Panc1 (cell line): ENCODE results near the gene ATXN10. TPM values are rescaled to one million over a fixed set of nuclear protein-coding genes. Genes with fewer than 3 reads are reported as not detected.

Experiments used
- ATAC-seq: fragments of 200-7000 bp; cut with Tn5 transposase; 2 replicates; pipeline ENCODE4 v1.9.1; 2020; ENCODE audit warnings: mild to moderate bottlenecking, moderate library complexity
- BruUV-seq: library from RNA; stranded (reverse); fragments of 400-500 nt; replicated peaks from 2 replicates; lab custom pipeline; 2021; lab: Mats Ljungman, UMichigan
- CTCF ChIA-PET: fragments of 300-600 bp; sonication (Branson Sonifier 250); formaldehyde crosslinking; loops from one replicate; lab custom pipeline; 2022; ENCODE audit warnings: antibody characterized with exemption; lab: Charles Lee
- POLR2A ChIA-PET: fragments of 300-600 bp; sonication (Branson Sonifier 250); formaldehyde crosslinking; loops from one replicate; lab custom pipeline; 2022; ENCODE audit warnings: antibody characterized with exemption; lab: Charles Lee
- DNase-seq: peaks from one replicate; pipeline ENCODE4 v3.0.0-alpha.2; 2010; ENCODE audit warnings: low read depth, low spot score
- H3K27ac ChIP-seq: 2 replicates; pipeline ENCODE4 v1.5.1; 2011; ENCODE audit warnings: mild to moderate bottlenecking, low read length, inconsistent platforms
- H3K27me3 ChIP-seq: fragments of 200-500 bp; sonication (Bioruptor generic); 2 replicates; pipeline ENCODE4 v1.6.0; 2014; ENCODE audit warnings: low read length, inconsistent platforms; ENCODE audit not compliant: control insufficient read depth, insufficient read depth
- H3K36me3 ChIP-seq: fragments of 200-500 bp; sonication (Bioruptor generic); 2 replicates; pipeline ENCODE4 v1.5.1; 2014; ENCODE audit warnings: inconsistent platforms, mild to moderate bottlenecking, low read length, moderate library complexity; ENCODE audit not compliant: control insufficient read depth, insufficient read depth
- H3K4me1 ChIP-seq: 2 replicates; pipeline ENCODE4 v1.5.1; 2011; ENCODE audit warnings: inconsistent platforms, mild to moderate bottlenecking, low read length, moderate library complexity; ENCODE audit not compliant: control insufficient read depth, insufficient read depth
- H3K4me3 ChIP-seq, 2 experiments: 2 replicates each; pipeline ENCODE4 v1.5.1; 2011 to 2012; ENCODE audit warnings: low read depth in 2 of 2, low read length in 2 of 2, mild to moderate bottlenecking in 2 of 2, inconsistent platforms in 1 of 2, moderate library complexity in 1 of 2
- H3K9me3 ChIP-seq: fragments of 200-500 bp; sonication (Bioruptor generic); 2 replicates; pipeline ENCODE4 v1.5.1; 2014; ENCODE audit warnings: low read depth, mild to moderate bottlenecking, inconsistent platforms, low read length, moderate library complexity; ENCODE audit not compliant: control insufficient read depth, insufficient read depth
- CTCF ChIP-seq: fragments of 450-650 bp; IDR thresholded peaks from 2 replicates; pipeline ENCODE4 v1.5.1; 2017; ENCODE audit warnings: mild to moderate bottlenecking
- POLR2AphosphoS5 ChIP-seq: IDR thresholded peaks from 2 replicates; pipeline ENCODE4 v1.6.1; 2012; ENCODE audit warnings: mild to moderate bottlenecking, low read depth, low read length, moderate library complexity
- REST ChIP-seq, 2 experiments: IDR thresholded peaks; 2 replicates each; pipeline ENCODE4 v1.6.1; 2011 to 2012; ENCODE audit warnings: low read depth in 2 of 2, control low read depth in 1 of 2, low read length in 1 of 2, mild to moderate bottlenecking in 1 of 2, moderate library complexity in 1 of 2; ENCODE audit not compliant: insufficient read depth in 1 of 2
- SIN3A ChIP-seq: IDR thresholded peaks from 2 replicates; pipeline ENCODE4 v1.6.1; 2012; ENCODE audit warnings: low read depth, mild to moderate bottlenecking, low read length, moderate library complexity, borderline replicate concordance; ENCODE audit not compliant: insufficient read depth
- TCF7L2 ChIP-seq: IDR thresholded peaks from 2 replicates; pipeline ENCODE4 v1.6.1; 2011; ENCODE audit warnings: mild to moderate bottlenecking, low read depth, low read length, inconsistent platforms
- in situ Hi-C: cut with HindIII; loops from 2 replicates; pipeline ENCODE4 v1.10.0; 2016; ENCODE audit warnings: low sequenced_read_pairs, low pct_unique_long_range_greater_than_20kb
- intact Hi-C: fragments of 100-400 bp; cut with micrococcal nuclease; formaldehyde crosslinking; loops from one replicate; pipeline ENCODE4 v1.10.0; 2022; ENCODE audit not compliant: unreplicated experiment
- total RNA-seq: library from RNA; stranded (reverse); gene quantifications from one replicate; pipeline ENCODE4 v1.2.1, GENCODE V29; 2021; ENCODE audit not compliant: unreplicated experiment

Gene ATXN10
- total RNA-seq, 1 experiment from 2014 or later = 184 TPM

DNA sequence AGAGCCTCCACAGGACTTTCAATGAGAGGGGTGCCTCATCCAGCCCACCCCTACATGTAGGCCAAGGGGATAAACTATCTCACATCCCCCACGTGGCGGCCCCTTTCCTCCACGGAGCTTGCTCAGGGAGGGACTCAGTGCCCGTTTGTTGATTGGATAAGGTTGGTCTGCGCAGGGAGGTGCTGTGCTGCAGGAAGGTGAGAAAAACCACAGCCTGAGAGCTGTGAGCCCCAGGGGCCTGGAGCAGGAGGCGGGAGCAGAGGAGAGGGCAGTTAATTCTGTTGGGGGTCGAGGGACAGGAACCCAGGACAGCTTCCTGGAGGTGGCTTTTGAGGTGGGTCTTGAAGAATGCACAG, 31.9 kb upstream of the ATXN10 start:
- intact Hi-C loops = no loop called here
- H3K9me3 ChIP-seq = no peaks in the 10 kb centered on the region
- no peaks in the 10 kb centered on the region for H3K36me3 ChIP-seq
- no peak overlapping the region for H3K4me3 ChIP-seq
- no peaks in the 10 kb centered on the region for H3K4me1 ChIP-seq
- no peak overlapping the region for H3K27ac ChIP-seq
- CTCF ChIA-PET = no interaction called here
- DNase-seq (no peak), ATAC-seq (no peak)
- H3K27me3 ChIP-seq = no peaks in the 10 kb centered on the region
- POLR2A ChIA-PET = no interaction called here
- no peak for TF ChIP-seq SIN3A
- in situ Hi-C loops = no loop called here
- BruUV-seq = no TSS peak

GRCh38 chr22:45640291-45640940, 31.2 kb upstream of the ATXN10 start:
- TF ChIP-seq POLR2AphosphoS5 = no peak
- no peak for TF ChIP-seq CTCF
- TF ChIP-seq SIN3A = no peak
- TF ChIP-seq REST (IDR thresholded peaks at IDR 0.05; ENCODE audit: insufficient read depth in 1 of 2, low read depth in 2 of 2, low read length in 1 of 2) = no peak
- no peak for TF ChIP-seq TCF7L2
- BruUV-seq = no TSS peak
- Histone ChIP-seq H3K27ac (no peak overlapping the region), H3K4me3 (no peak overlapping the region), H3K4me1 (no peaks in the 10 kb centered on the region), H3K27me3 (no peaks in the 10 kb centered on the region), H3K9me3 (no peaks in the 10 kb centered on the region), H3K36me3 (no peaks in the 10 kb centered on the region)
- no peak; the same call in 1 of the 2 replicates for ATAC-seq
- in situ Hi-C loops = no loop called here
- intact Hi-C loops = no loop called here
- no peak for DNase-seq
- ChIA-PET POLR2A (no interaction called here), CTCF (no interaction called here)

GRCh38 chr22:45640941-45641621, 30.6 kb upstream of the ATXN10 start:
- POLR2A ChIA-PET = no interaction called here
- Histone ChIP-seq H3K36me3 (no peaks in the 10 kb centered on the region), H3K27me3 (no peaks in the 10 kb centered on the region), H3K4me1 (no peaks in the 10 kb centered on the region), H3K4me3 (no peak overlapping the region), H3K9me3 (no peaks in the 10 kb centered on the region), H3K27ac (no peak overlapping the region)
- intact Hi-C loops = no loop called here
- CTCF ChIA-PET = no interaction called here
- no peak for TF ChIP-seq REST (IDR thresholded peaks at IDR 0.05; ENCODE audit: insufficient read depth in 1 of 2, low read depth in 2 of 2, low read length in 1 of 2)
- TF ChIP-seq CTCF = no peak
- no peak for TF ChIP-seq SIN3A
- no peak for TF ChIP-seq POLR2AphosphoS5
- no peak for TF ChIP-seq TCF7L2
- BruUV-seq = no TSS peak
- ATAC-seq (no peak), DNase-seq (no peak)
- in situ Hi-C loops = no loop called here
